Measurements from ENCODE around the gene ZNF614. TPM values are rescaled to one million over a fixed set of nuclear protein-coding genes. Genes with fewer than 3 reads are reported as not detected.
"Not testable (repeated sequence)": the region's sequence is repeated elsewhere in the genome, so short reads cannot be mapped to it uniquely, and the experiment has no call there.

The ZNF614 gene
- total RNA-seq, 1 experiment from 2014 or later, result 4.1 TPM

DNA sequence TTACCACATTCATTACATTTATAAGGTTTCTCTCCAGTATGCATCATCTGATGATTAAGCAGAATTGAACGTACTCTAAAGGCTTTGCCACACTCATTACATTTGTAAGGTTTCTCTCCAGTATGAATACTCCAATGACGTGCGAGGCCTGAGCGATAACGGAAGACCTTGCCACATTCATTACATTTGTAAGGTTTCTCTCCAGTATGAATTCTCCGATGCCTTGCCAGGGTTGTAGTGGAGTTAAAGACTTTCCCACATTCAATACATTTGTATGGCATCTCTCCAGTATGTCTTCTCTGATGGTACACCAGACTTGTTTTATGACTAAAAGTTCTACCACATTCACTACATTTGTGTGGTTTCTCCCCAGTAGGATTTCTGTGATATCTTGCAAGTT is 37.2 kb upstream of the ZNF614 start:
- ChIA-PET POLR2A (no interaction called here), CTCF (no interaction called here)
- DNase-seq (ENCODE audit: low read depth, low spot score), result no peak
- in situ Hi-C loops (cut with HindIII; ENCODE audit: low pct_unique_long_range_greater_than_20kb, low sequenced_read_pairs) (no loop called here), intact Hi-C loops (cut with micrococcal nuclease; ENCODE audit: unreplicated experiment) (no loop called here)
- Histone ChIP-seq H3K4me1 (ENCODE audit: control insufficient read depth, insufficient read depth, low read length) (no peaks in the 10 kb centered on the region), H3K4me3 (ENCODE audit: low read depth in 2 of 2, low read length in 2 of 2) (no peak overlapping the region), H3K36me3 (ENCODE audit: control insufficient read depth, insufficient read depth, low read length) (0 out of 2 replicates have a peak, but pooled peaks cover 2% of the 10 kb centered on the region), H3K9me3 (ENCODE audit: control insufficient read depth, insufficient read depth, low read depth, low read length) (peaks cover 49% of the 10 kb centered on the region), H3K27ac (ENCODE audit: low read length) (no peak overlapping the region), H3K27me3 (ENCODE audit: control insufficient read depth, insufficient read depth, low read length) (no peaks in the 10 kb centered on the region)
- BruUV-seq (replicated peaks), result no TSS peak
- TF ChIP-seq, protein P1, sequence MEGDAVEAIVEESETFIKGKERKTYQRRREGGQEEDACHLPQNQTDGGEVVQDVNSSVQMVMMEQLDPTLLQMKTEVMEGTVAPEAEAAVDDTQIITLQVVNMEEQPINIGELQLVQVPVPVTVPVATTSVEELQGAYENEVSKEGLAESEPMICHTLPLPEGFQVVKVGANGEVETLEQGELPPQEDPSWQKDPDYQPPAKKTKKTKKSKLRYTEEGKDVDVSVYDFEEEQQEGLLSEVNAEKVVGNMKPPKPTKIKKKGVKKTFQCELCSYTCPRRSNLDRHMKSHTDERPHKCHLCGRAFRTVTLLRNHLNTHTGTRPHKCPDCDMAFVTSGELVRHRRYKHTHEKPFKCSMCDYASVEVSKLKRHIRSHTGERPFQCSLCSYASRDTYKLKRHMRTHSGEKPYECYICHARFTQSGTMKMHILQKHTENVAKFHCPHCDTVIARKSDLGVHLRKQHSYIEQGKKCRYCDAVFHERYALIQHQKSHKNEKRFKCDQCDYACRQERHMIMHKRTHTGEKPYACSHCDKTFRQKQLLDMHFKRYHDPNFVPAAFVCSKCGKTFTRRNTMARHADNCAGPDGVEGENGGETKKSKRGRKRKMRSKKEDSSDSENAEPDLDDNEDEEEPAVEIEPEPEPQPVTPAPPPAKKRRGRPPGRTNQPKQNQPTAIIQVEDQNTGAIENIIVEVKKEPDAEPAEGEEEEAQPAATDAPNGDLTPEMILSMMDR (IDR thresholded peaks at IDR 0.05), result no peak
- TF ChIP-seq SIN3A (IDR thresholded peaks at IDR 0.05; ENCODE audit: borderline replicate concordance, insufficient read depth, low read depth, low read length) (no peak), TCF7L2 (IDR thresholded peaks at IDR 0.05; ENCODE audit: low read depth, low read length) (no peak), POLR2AphosphoS5 (IDR thresholded peaks at IDR 0.05; ENCODE audit: low read depth, low read length) (no peak)
- TF ChIP-seq, protein P2, sequence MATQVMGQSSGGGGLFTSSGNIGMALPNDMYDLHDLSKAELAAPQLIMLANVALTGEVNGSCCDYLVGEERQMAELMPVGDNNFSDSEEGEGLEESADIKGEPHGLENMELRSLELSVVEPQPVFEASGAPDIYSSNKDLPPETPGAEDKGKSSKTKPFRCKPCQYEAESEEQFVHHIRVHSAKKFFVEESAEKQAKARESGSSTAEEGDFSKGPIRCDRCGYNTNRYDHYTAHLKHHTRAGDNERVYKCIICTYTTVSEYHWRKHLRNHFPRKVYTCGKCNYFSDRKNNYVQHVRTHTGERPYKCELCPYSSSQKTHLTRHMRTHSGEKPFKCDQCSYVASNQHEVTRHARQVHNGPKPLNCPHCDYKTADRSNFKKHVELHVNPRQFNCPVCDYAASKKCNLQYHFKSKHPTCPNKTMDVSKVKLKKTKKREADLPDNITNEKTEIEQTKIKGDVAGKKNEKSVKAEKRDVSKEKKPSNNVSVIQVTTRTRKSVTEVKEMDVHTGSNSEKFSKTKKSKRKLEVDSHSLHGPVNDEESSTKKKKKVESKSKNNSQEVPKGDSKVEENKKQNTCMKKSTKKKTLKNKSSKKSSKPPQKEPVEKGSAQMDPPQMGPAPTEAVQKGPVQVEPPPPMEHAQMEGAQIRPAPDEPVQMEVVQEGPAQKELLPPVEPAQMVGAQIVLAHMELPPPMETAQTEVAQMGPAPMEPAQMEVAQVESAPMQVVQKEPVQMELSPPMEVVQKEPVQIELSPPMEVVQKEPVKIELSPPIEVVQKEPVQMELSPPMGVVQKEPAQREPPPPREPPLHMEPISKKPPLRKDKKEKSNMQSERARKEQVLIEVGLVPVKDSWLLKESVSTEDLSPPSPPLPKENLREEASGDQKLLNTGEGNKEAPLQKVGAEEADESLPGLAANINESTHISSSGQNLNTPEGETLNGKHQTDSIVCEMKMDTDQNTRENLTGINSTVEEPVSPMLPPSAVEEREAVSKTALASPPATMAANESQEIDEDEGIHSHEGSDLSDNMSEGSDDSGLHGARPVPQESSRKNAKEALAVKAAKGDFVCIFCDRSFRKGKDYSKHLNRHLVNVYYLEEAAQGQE (IDR thresholded peaks at IDR 0.05; ENCODE audit: insufficient read depth in 1 of 2, low read depth in 2 of 2, low read length in 1 of 2), result no peak
- ATAC-seq, result no peak

DNA sequence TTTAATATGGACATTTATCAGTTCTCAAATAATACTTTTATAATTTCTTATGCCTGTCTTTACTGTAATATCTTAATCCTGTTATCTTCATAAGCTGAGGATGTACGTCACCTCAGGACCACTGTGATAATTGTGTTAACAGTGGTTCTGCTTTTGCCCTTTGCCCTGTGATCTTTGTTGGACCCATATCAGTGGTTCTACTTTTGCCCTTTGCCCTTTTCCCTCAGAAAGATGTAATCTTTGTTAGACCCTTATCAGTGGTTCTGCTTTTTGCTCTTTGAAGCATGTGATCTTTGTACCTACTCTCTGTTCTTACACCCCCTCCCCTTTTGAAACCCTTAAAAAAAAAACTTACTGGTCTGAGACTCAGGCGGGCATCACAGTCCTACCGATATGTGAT is 28.3 kb upstream of the ZNF614 start:
- in situ Hi-C loops (cut with HindIII; ENCODE audit: low pct_unique_long_range_greater_than_20kb, low sequenced_read_pairs); H3K4me1 ChIP-seq (ENCODE audit: control insufficient read depth, insufficient read depth, low read length); ATAC-seq; DNase-seq (ENCODE audit: low read depth, low spot score); BruUV-seq (replicated peaks); H3K36me3 ChIP-seq (ENCODE audit: control insufficient read depth, insufficient read depth, low read length); H3K9me3 ChIP-seq (ENCODE audit: control insufficient read depth, insufficient read depth, low read depth, low read length); H3K27me3 ChIP-seq (ENCODE audit: control insufficient read depth, insufficient read depth, low read length); H3K27ac ChIP-seq (ENCODE audit: low read length); CTCF ChIA-PET; POLR2A ChIA-PET; H3K4me3 ChIP-seq (ENCODE audit: low read depth in 2 of 2, low read length in 2 of 2); intact Hi-C loops (cut with micrococcal nuclease; ENCODE audit: unreplicated experiment): not testable (repeated sequence)

DNA sequence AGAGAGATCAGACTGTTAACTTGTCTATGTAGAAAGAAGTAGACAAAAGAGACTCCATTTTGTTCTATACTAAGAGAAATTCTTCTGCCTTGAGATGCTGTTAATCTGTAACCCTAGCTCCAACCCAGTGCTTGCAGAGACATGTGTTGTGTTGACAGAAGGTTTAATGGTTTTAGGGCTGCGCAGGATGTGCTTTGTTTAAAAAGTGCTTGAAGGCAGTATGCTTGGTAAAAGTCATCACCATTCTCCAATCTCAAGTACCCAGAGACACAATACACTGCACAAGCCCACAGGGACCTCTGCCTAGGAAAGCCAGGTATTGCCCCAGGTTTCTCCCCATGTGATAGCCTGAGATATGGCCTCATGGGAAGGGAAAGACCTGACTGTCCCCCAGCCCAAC is 23.6 kb upstream of the ZNF614 start:
- H3K4me3 ChIP-seq (ENCODE audit: low read depth in 2 of 2, low read length in 2 of 2); CTCF ChIA-PET; intact Hi-C loops (cut with micrococcal nuclease; ENCODE audit: unreplicated experiment); POLR2A ChIA-PET; H3K27ac ChIP-seq (ENCODE audit: low read length); H3K36me3 ChIP-seq (ENCODE audit: control insufficient read depth, insufficient read depth, low read length); BruUV-seq (replicated peaks); ATAC-seq; in situ Hi-C loops (cut with HindIII; ENCODE audit: low pct_unique_long_range_greater_than_20kb, low sequenced_read_pairs); H3K9me3 ChIP-seq (ENCODE audit: control insufficient read depth, insufficient read depth, low read depth, low read length); H3K27me3 ChIP-seq (ENCODE audit: control insufficient read depth, insufficient read depth, low read length); DNase-seq (ENCODE audit: low read depth, low spot score); H3K4me1 ChIP-seq (ENCODE audit: control insufficient read depth, insufficient read depth, low read length): not testable (repeated sequence)
